NCI-H1092 (cell line): ENCODE results near the gene DDN.
A peak's percentile ranks its signal among the peaks of the same experiment; 100 is the strongest.

Experiments
- DNase-seq: peaks from one replicate; lab custom pipeline; 2025; lab: John Stamatoyannopoulos, UW

The DDN gene

DNA sequence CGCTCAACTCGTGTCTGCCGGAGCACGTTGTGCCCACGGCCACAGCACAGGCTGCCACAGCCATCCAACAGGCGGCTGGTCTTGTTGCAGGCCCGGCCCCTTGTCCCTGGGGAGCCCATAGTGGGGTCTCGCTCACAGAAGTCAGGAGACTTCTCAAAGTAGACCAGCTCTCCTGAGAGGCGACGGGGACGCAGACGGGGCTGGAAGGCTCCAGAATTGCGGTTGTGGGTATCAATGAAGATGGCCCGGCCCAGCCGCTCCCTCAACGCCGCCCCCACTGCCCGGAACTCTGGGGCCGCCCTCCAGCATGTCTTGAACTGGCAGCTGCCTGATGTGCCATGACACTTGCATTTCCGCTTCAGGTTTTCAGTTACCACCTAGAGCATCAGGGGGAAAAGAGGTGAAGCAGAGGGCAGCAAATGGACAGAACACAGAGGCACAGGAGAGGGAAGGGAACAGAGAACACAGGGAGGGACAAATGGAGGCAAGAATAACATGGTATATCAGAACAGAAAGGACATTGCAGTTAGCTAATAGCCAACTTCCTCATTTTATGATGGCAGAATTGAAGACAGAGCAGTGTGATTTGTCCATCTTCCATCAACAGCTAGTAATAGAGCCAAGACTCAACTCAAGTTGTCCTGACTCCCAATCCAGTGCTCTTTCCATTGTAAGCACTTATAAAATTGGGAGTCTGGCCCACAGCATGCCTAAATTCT lies 32.8 kb downstream of the DDN start:
- no peak for DNase-seq

GRCh38 chr12:48965298-48965838 lies 33.8 kb downstream of the DDN start:
- no peak for DNase-seq

GRCh38 chr12:48961801-48962200 lies 37.4 kb downstream of the DDN start:
- DNase-seq: no peak

DNA sequence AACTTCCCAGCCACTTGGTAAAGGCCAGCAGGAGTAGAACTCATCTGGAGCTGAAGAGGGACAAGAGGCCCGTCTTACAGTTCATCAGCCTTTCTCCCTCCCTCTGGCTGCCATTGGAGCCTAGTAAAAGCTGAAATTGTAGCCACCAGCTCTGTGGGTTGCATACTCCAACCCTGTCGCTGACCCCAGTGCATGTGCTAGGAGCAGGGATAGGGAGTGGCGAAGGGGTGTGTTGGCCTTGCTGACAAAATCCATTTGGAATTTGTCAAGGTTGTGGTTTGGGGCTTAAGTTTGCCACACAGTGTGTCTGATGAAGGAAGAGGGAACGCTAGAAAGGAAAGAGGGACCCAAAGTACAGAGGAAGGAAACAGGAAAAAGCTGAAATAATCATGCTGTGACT lies 37.8 kb downstream of the DDN start:
- DNase-seq: no peak

DNA sequence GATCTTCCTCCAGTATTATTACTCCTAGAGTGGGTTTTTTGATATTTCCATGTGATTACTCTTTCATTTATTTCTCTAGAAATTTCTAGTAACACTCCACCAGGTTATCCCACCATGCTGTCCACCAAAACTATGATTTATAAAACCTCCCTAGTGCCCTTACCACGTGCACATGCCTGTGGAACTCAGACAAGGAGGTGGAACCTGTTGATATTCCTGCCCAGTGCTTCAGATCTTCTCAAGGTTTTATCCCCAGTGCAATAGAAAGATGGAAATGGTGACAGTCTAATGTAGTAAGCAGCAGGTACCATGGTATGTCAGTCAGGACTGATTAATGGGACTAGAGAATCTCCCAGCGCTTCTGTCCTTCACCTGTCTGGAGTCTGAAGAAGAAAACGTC lies 38.3 kb downstream of the DDN start:
- no peak for DNase-seq

- DNase-seq: no peak
Measured at GRCh38 chr12:48958049-48958388, 41.2 kb downstream of the DDN start.

- DNase-seq: peak; percentile 88
Measured at GRCh38 chr12:48957141-48958048, 41.8 kb downstream of the DDN start, which contains the start of gene ARF3. Gene ARF3 (minus strand): TSS chr12:48957487. CDS start chr12:48941095, 16,392 bp downstream.

DNA sequence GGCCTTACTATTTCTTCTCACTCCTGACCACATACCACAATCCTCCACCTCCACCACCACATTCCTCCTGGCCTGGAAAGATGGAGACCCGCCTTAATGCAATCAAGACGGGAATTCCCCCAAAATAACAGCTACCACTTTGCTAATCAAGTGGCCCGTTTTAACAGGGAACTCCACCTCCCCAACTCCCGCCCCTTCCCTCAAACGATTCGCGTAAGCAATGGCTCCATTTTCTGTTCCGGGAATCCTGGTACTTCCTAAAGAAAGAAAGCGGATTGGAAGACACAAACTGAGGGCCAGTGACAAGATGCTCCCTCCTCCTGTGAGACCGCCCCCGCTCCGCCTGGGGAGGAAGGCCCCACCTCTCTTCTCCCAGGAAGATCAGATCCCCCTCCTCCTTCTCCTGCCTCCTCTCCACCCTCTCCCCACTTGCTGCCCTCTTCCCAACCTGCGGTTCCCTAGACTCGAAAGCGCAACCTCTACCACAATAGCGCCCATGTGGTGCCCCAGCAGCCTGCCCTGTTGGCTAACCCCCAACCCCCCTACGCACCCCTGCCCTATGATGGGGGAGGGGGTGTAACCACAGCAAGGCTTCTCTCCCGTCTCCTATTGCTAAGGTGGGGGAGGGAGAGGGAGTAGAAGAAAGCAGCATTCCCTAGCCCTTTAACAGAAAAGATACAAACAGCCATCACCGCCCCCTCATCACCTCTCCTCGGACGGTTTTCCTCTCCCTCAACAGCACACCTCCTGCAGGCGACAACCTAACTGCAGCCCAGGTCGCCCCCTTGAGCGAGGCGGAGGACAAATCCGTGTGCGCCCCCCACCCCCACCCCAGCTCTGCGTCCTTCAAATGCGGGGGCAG lies 42.7 kb downstream of the DDN start:
- no peak for DNase-seq

GRCh38 chr12:48954841-48955501 lies 44.2 kb downstream of the DDN start:
- no peak for DNase-seq

DNA sequence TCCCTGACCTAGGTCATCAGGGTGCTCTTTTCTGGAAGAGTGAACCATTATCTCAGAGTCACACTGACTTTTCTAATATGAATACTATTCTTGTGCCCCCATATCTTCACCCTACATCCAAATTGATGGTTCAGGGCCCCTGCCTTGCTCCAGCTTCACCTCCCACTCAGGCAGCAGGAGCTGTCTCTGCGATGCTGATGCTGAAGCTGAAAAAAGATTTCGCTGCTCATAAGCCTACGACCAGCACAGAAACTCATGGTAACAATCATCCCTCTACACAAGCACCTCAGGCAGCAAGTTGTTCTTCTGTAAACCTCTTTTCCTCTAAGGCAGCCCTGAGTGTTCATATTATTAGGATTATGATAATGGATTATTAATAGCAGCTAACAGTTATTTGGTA lies 45.1 kb downstream of the DDN start:
- no peak for DNase-seq

DNA sequence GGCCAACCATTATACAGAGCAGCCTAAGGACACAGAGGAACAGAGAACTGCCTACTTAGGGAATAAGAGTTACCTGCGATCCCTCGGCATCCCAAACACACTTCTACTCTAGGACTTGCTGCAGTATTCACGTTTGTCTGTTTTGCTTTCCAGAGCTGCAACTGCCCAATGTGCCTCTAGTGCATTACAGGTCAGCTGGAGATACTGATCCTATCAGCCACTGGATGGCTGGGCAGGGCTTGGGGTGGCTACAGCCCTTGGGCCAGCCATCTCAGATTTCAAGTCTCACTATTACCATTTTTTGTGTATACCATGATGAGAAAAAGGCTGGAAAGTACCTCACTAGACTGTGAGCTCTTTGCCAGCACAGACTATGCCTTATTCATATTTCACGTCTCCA lies 46.5 kb downstream of the DDN start:
- no peak for DNase-seq

GRCh38 chr12:48947727-48948126 lies 51.4 kb downstream of the DDN start:
- DNase-seq: no peak

- no peak for DNase-seq
Measured at GRCh38 chr12:48946943-48947342, 52.2 kb downstream of the DDN start.

- DNase-seq: no peak
Measured at GRCh38 chr12:48946205-48946604, 53.0 kb downstream of the DDN start.
